K562 (cell line): ENCODE results near the gene PPP1R14B. TPM values are rescaled to one million over a fixed set of nuclear protein-coding genes. Genes with fewer than 3 reads are reported as not detected.

Experiments
- ATAC-seq: fragments of 200-7000 bp; cut with Tn5 transposase; 3 replicates; pipeline ENCODE4 v1.9.1; 2020; ENCODE audit warnings: moderate library complexity
- BruUV-seq: library from RNA; stranded (reverse); fragments of 400-500 nt; replicated peaks from 2 replicates; lab custom pipeline; 2021; lab: Mats Ljungman, UMichigan
- CTCF ChIA-PET: fragments of 300-600 bp; formaldehyde crosslinking; extraction: SDS; loops from one replicate; lab custom pipeline; 2021; ENCODE audit warnings: low intra/inter-chr PET ratio; lab: Yijun Ruan, JAX
- POLR2A ChIA-PET: fragments of 300-600, 350-650 bp; sonication (Branson Sonifier 250); formaldehyde crosslinking; extraction: SDS; loops from one replicate; lab custom pipeline; 2021; ENCODE audit warnings: antibody characterized with exemption, inconsistent platforms; lab: Yijun Ruan, JAX
- DNase-seq, 4 experiments: peaks; one replicate each; pipeline versions ENCODE4 v3.0.0 to v3.0.0-alpha.2; 2011 to 2018; ENCODE audit warnings: low spot score in 3 of 4, mixed read lengths in 3 of 4; ENCODE audit errors: extremely low read depth in 1 of 4
- FAIRE-seq: peaks from 2 replicates; lab custom pipeline; 2011; peaks lifted over from hg19 to GRCh38; lab: Jason Lieb, UNC
- H2AFZ ChIP-seq: 2 replicates; pipeline ENCODE4 v1.6.0; 2011; ENCODE audit warnings: low read depth, low read length, control low read depth, inconsistent platforms
- H3K27ac ChIP-seq: fragments of 200-600 bp; 3 replicates; pipeline ENCODE4 v1.8.0; 2011; ENCODE audit warnings: low read depth, mild to moderate bottlenecking, control low read depth, inconsistent platforms, low read length, moderate library complexity, mixed read lengths; ENCODE audit errors: extremely low read depth
- H3K27me3 ChIP-seq, 2 experiments: fragments of 300-600 bp in 1 of 2; 2 replicates in 1 of 2; 3 replicates in 1 of 2; pipeline versions ENCODE4 v1.6.0 to v1.8.0; 2011; ENCODE audit warnings: inconsistent platforms in 2 of 2, low read length in 2 of 2, mild to moderate bottlenecking in 1 of 2, mixed read lengths in 1 of 2, moderate library complexity in 1 of 2; ENCODE audit not compliant: control insufficient read depth in 2 of 2, insufficient read depth in 2 of 2
- H3K36me3 ChIP-seq: fragments of 300-600 bp; 3 replicates; pipeline ENCODE4 v1.8.0; 2011; ENCODE audit warnings: mild to moderate bottlenecking, low read length, inconsistent platforms; ENCODE audit not compliant: control insufficient read depth, insufficient read depth
- H3K4me1 ChIP-seq, 2 experiments: fragments of 200-600 bp in 1 of 2; replicated peaks in 1 of 2; 2 replicates in 1 of 2; 3 replicates in 1 of 2; pipeline versions ENCODE4 v1.5.1 to v1.8.0; 2011; ENCODE audit warnings: inconsistent platforms in 2 of 2, low read length in 2 of 2, mild to moderate bottlenecking in 1 of 2, mixed read lengths in 1 of 2, moderate library complexity in 1 of 2; ENCODE audit not compliant: control insufficient read depth in 2 of 2, insufficient read depth in 2 of 2
- H3K4me2 ChIP-seq: 2 replicates; pipeline ENCODE4 v1.6.1; 2011; ENCODE audit warnings: low read length, control low read depth, inconsistent platforms, mixed read lengths; ENCODE audit not compliant: insufficient read depth
- H3K4me3 ChIP-seq: fragments of 200-600 bp; sonication (generic), shearing (Covaris generic); 2 replicates; pipeline ENCODE4 v1.5.1; 2016; ENCODE audit warnings: control low read depth, inconsistent platforms
- H3K79me2 ChIP-seq: fragments of 200-600 bp; 3 replicates; pipeline ENCODE4 v1.8.0; 2011; ENCODE audit warnings: low read length, inconsistent platforms; ENCODE audit not compliant: control insufficient read depth, insufficient read depth
- H3K9ac ChIP-seq, 2 experiments: 2 replicates each; pipeline versions ENCODE4 v1.6.0 to v1.6.1; 2011; ENCODE audit warnings: low read depth in 2 of 2, low read length in 2 of 2, control low read depth in 1 of 2, inconsistent platforms in 1 of 2, mild to moderate bottlenecking in 1 of 2, mixed read lengths in 1 of 2; ENCODE audit not compliant: insufficient read depth in 1 of 2
- H3K9me1 ChIP-seq: one replicate; pipeline ENCODE4 v1.6.0; 2011; ENCODE audit warnings: inconsistent platforms, mild to moderate bottlenecking, low read length, moderate library complexity; ENCODE audit not compliant: control insufficient read depth, insufficient read depth
- H3K9me3 ChIP-seq: replicated peaks from 2 replicates; pipeline ENCODE4 v1.5.1; 2011; ENCODE audit warnings: low read depth, low read length, inconsistent platforms; ENCODE audit not compliant: control insufficient read depth, insufficient read depth
- H4K20me1 ChIP-seq: replicated peaks from 2 replicates; pipeline ENCODE4 v1.6.1; 2011; ENCODE audit warnings: low read length, inconsistent platforms, mixed read lengths; ENCODE audit not compliant: control insufficient read depth, insufficient read depth
- CEBPZ ChIP-seq: fragments of 150-350 bp; IDR thresholded peaks from 2 replicates; pipeline ENCODE4 v1.6.1; 2014; ENCODE audit warnings: low read depth, mild to moderate bottlenecking, low read length, borderline replicate concordance
- FOXA3 ChIP-seq, 2 experiments: fragments of 450-650 bp in 1 of 2; sonication (generic) in 1 of 2; formaldehyde crosslinking; IDR thresholded peaks in 1 of 2; conservative IDR thresholded peaks in 1 of 2; 2 replicates each; pipeline versions ENCODE4 v1.4.0 to v1.8.0; 2020 to 2022; ENCODE audit warnings: mild to moderate bottlenecking in 2 of 2, missing genetic modification reagents in 1 of 2
- KLF6 ChIP-seq: fragments of 250-450 bp; sonication (Bioruptor Pico); IDR thresholded peaks from 2 replicates; pipeline ENCODE4 v1.4.0; 2020; ENCODE audit warnings: mild to moderate bottlenecking, moderate library complexity, borderline replicate concordance
- PHB2 ChIP-seq: fragments of 450-650 bp; IDR thresholded peaks from 2 replicates; pipeline ENCODE4 v1.6.1; 2017; ENCODE audit warnings: low read depth
- PML ChIP-seq: IDR thresholded peaks from 2 replicates; pipeline ENCODE4 v1.6.1; 2012; ENCODE audit warnings: low read length, inconsistent platforms
- PYGO2 ChIP-seq: fragments of 450-650 bp; IDR thresholded peaks from 2 replicates; pipeline ENCODE4 v1.6.1; 2016; ENCODE audit warnings: mild to moderate bottlenecking, missing genetic modification characterization, moderate library complexity, missing compliant biosample characterization
- STAT6 ChIP-seq: sonication (generic); formaldehyde crosslinking; IDR thresholded peaks from 2 replicates; pipeline ENCODE4 v1.8.1; 2023; ENCODE audit warnings: mild to moderate bottlenecking, missing genetic modification reagents
- THAP12 ChIP-seq: fragments of 250-450 bp; sonication (Bioruptor Pico); IDR thresholded peaks from 2 replicates; pipeline ENCODE4 v1.9.0; 2021; ENCODE audit warnings: mild to moderate bottlenecking, inconsistent platforms
- ZBTB33 ChIP-seq: sonication (generic); formaldehyde crosslinking; IDR thresholded peaks from 2 replicates; pipeline ENCODE4 v1.8.1; 2023; ENCODE audit warnings: mild to moderate bottlenecking, missing genetic modification reagents
- ZNF146 ChIP-seq: IDR thresholded peaks from one replicate; pipeline ENCODE4 v1.6.1; 2018; ENCODE audit warnings: missing compliant biosample characterization; ENCODE audit not compliant: unreplicated experiment
- WGBS: fragments of 100-300 bp; shearing (Covaris generic); methylation state at CpG from one replicate; pipeline ENCODE4 v1.1.6; 2016; ENCODE audit warnings: low coverage, mixed read lengths; ENCODE audit not compliant: insufficient coverage; ENCODE audit errors: missing lambda C conversion rate; 5-methylcytosine and 5-hydroxymethylcytosine counted together
- in situ Hi-C: fragments of 300-500 bp; cut with MboI; formaldehyde crosslinking; loops from 4 replicates; pipeline ENCODE4 v1.15.0; 2018; ENCODE audit warnings: inconsistent platforms, mixed read lengths
- intact Hi-C: fragments of 100-400 bp; cut with micrococcal nuclease; formaldehyde crosslinking; loops from 2 replicates; pipeline ENCODE4 v1.14.2; 2022
- polyA plus RNA-seq, 8 experiments: library from polyadenylated mRNA; depleted of rRNA in 4 of 8; stranded (reverse) in 5 of 8; unstranded in 3 of 8; fragments of >200 nt; fragmentation: Nextera tagmentation in 2 of 8; fragmentation: Illumina TruSeq in 1 of 8; extraction: Ambion mirVana in 2 of 8; extraction: Trizol in 1 of 8; gene quantifications; 2 replicates each; pipeline versions ENCODE4 v1.2.1 to v1.2.3, GENCODE V29; 2011 to 2014; ENCODE audit warnings: inconsistent platforms in 1 of 8, missing spikeins in 1 of 8
- total RNA-seq, 7 experiments: library from RNA; depleted of rRNA in 6 of 7; stranded (reverse); fragments of >200 nt in 6 of 7; fragmentation: Illumina TruSeq in 2 of 7; extraction: Trizol in 2 of 7; gene quantifications; 2 replicates each; pipeline versions ENCODE4 v1.2.1 to v1.2.3, GENCODE V29; 2011 to 2021; ENCODE audit warnings: low replicate concordance in 1 of 7

The PPP1R14B gene
- total and polyA plus RNA-seq, 9 of the 15 experiments (the other 6 are each of a cell fraction or from before 2014, with no cell fraction given) = 7.7 to 566 (median 212) TPM

GRCh38 chr11:64204080-64204440 is 42.7 kb downstream of the PPP1R14B start:
- POLR2A ChIA-PET = interaction anchor here (0.6 to 8.2 kb wide), 9 partner anchors 13 to 153 kb away, joined by 3 to 77 read pairs (median 6); partner anchors contain the start of genes CATSPERZ, ESRRA, NUDT22 and TRPT1
- H3K9ac ChIP-seq = peak overlapping the region in 1 of 2 experiments; percentile 49; a peak in 2 of 4 replicates
- H3K9me1 ChIP-seq = peaks cover 8% of the 10 kb centered on the region
- DNase-seq (no peak), ATAC-seq (no peak), FAIRE-seq (no peak)
- CTCF ChIA-PET = interaction anchor here (0.7 to 1.8 kb wide), 4 partner anchors 65 to 163 kb away, joined by 4 to 11 read pairs (median 8); no protein-coding TSS in a partner anchor
- H4K20me1 ChIP-seq = no peaks in the 10 kb centered on the region; the same call in 1 of the 2 replicates
- H3K36me3 ChIP-seq = peaks cover 86% of the 10 kb centered on the region
- H3K4me2 ChIP-seq = no peak overlapping the region
- intact Hi-C loops = loop anchor here (1.0 kb wide), 2 partner anchors 66 to 100 kb away; no protein-coding TSS in a partner anchor
- in situ Hi-C loops = no loop called here
- peak overlapping the region; percentile 29; the same call in 2 of the 3 replicates for H3K27ac ChIP-seq
- WGBS = 86% methylated on average over 16 of the region's 16 CpGs
- no peak overlapping the region for H2AFZ ChIP-seq
- H3K4me1 ChIP-seq = peaks cover 35 to 55% of the 10 kb centered on the region in 2 experiments
- H3K9me3 ChIP-seq = no peaks in the 10 kb centered on the region
- H3K79me2 ChIP-seq = peaks cover 35% of the 10 kb centered on the region
- H3K4me3 ChIP-seq = no peak overlapping the region
- TSS peak; percentile 31 for BruUV-seq
- H3K27me3 ChIP-seq = no peaks in the 10 kb centered on the region
- TF ChIP-seq THAP12 (no peak), CEBPZ (no peak), ZBTB33 (CRISPR knock-in tag) (peak; percentile 44), ZNF146 (CRISPR knock-in tag) (no peak), PYGO2 (tag) (no peak), PML (no peak), FOXA3 (CRISPR knock-in tag; conservative IDR thresholded peaks at IDR 0.05 in 1 of 2, IDR thresholded peaks at IDR 0.05 in 1 of 2) (0 out of 4 replicates have a peak, but pooled peaks of 1 of the 2 experiments have one; percentile 20), STAT6 (CRISPR knock-in tag) (no peak), KLF6 (CRISPR knock-in tag) (no peak), PHB2 (no peak)
